OCI-LY1 (cell line): Measurements from ENCODE around the gene GALNT14.

Source experiments
- EZH2 ChIP-seq: fragments of 200-600 bp; sonication (generic), shearing (Covaris generic); IDR thresholded peaks from 2 replicates; pipeline ENCODE4 v1.8.0; 2017; ENCODE audit warnings: borderline replicate concordance, mixed run types, mild to moderate bottlenecking, antibody characterized with exemption, low read length, moderate library complexity, mixed read lengths
- TF ChIP-seq, protein P1 (sequence below): fragments of 200-600 bp; sonication (generic), shearing (Covaris generic); IDR thresholded peaks from 2 replicates; pipeline ENCODE4 v1.5.1; 2017; ENCODE audit warnings: mild to moderate bottlenecking, antibody characterized with exemption, low read length, moderate library complexity, mixed read lengths

DNA sequence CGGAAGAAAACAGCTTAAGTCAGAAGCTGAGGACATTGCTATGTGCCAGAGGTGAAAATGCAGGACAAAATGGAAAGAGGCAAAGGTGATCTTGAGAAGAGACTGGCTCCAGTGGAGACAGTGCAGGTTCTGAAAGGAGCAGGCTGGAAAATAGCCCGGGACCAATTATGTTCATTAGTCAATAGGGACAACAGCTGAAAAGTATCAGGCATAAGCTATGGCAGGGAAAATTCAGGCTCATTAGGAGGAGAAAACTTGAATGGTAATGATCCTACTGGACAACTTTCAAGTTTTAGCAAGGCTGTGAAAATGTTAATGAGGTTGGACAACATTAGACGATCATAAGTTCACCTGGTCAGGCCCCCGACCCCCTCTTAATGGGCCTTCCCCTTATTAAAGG, 60.2 kb downstream of the GALNT14 start:
- TF ChIP-seq, protein P1, sequence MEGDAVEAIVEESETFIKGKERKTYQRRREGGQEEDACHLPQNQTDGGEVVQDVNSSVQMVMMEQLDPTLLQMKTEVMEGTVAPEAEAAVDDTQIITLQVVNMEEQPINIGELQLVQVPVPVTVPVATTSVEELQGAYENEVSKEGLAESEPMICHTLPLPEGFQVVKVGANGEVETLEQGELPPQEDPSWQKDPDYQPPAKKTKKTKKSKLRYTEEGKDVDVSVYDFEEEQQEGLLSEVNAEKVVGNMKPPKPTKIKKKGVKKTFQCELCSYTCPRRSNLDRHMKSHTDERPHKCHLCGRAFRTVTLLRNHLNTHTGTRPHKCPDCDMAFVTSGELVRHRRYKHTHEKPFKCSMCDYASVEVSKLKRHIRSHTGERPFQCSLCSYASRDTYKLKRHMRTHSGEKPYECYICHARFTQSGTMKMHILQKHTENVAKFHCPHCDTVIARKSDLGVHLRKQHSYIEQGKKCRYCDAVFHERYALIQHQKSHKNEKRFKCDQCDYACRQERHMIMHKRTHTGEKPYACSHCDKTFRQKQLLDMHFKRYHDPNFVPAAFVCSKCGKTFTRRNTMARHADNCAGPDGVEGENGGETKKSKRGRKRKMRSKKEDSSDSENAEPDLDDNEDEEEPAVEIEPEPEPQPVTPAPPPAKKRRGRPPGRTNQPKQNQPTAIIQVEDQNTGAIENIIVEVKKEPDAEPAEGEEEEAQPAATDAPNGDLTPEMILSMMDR: no peak
- no peak for TF ChIP-seq EZH2
